AG04450 (cell line): ENCODE data around the gene ZDHHC1. TPM values are rescaled to one million over a fixed set of nuclear protein-coding genes. Genes with fewer than 3 reads are reported as not detected.

ENCODE experiments used
- CTCF ChIA-PET: fragments of 300-600, 350-600 bp; formaldehyde crosslinking; extraction: SDS; loops from one replicate; lab custom pipeline; 2022; ENCODE audit warnings: antibody characterized with exemption, inconsistent platforms; lab: Charles Lee
- POLR2A ChIA-PET: fragments of 350-600 bp; formaldehyde crosslinking; extraction: SDS; loops from one replicate; lab custom pipeline; 2021; ENCODE audit warnings: antibody characterized with exemption, inconsistent platforms; lab: Yijun Ruan, JAX
- DNase-seq: peaks from one replicate; pipeline ENCODE4 v3.0.0-alpha.2; 2011; ENCODE audit warnings: low read depth, low spot score
- H3K27ac ChIP-seq: one replicate; pipeline ENCODE4 v1.5.1; 2012; ENCODE audit warnings: low read depth, low read length, control low read depth
- H3K27me3 ChIP-seq: one replicate; pipeline ENCODE4 v1.6.0; 2012; ENCODE audit warnings: low read length; ENCODE audit not compliant: control insufficient read depth, insufficient read depth
- H3K4me3 ChIP-seq: 2 replicates; pipeline ENCODE4 v1.5.1; 2011; ENCODE audit warnings: mild to moderate bottlenecking, low read depth, low read length, control low read depth
- H3K9me3 ChIP-seq: 2 replicates; pipeline ENCODE4 v1.5.1; 2012; ENCODE audit warnings: low read length; ENCODE audit not compliant: control insufficient read depth, insufficient read depth
- CTCF ChIP-seq: IDR thresholded peaks from 2 replicates; pipeline ENCODE4 v1.5.1; 2011; ENCODE audit warnings: low read depth, low read length, control low read depth, inconsistent platforms
- polyA plus RNA-seq: library from polyadenylated mRNA; depleted of rRNA; stranded (reverse); fragments of >200 nt; gene quantifications from 2 replicates; pipeline ENCODE4 v1.2.3, GENCODE V29; 2011

Gene ZDHHC1
- polyA plus RNA-seq, 1 experiment, result 1.9 TPM

GRCh38 chr16:67428146-67428731 lies 12.0 kb upstream of the ZDHHC1 start:
- ChIA-PET POLR2A (interaction anchor here (0.8 to 1.1 kb wide), 5 partner anchors 18 to 168 kb away, joined by 3 to 6 read pairs (median 3); partner anchors contain the start of gene ATP6V0D1), CTCF (interaction anchor here (0.6 to 6.7 kb wide), 25 partner anchors 8 to 168 kb away, joined by 3 to 154 read pairs (median 7); partner anchors contain the start of genes ATP6V0D1 and ZDHHC1)
- Histone ChIP-seq H3K9me3 (no peaks in the 10 kb centered on the region), H3K4me3 (no peak overlapping the region), H3K27me3 (peaks cover 56% of the 10 kb centered on the region), H3K27ac (no peak overlapping the region)
- TF ChIP-seq CTCF, result peak; percentile 95
- no peak for DNase-seq

GRCh38 chr16:67426950-67427349 lies 10.7 kb upstream of the ZDHHC1 start:
- no peak for DNase-seq
- POLR2A ChIA-PET, result no interaction called here
- CTCF ChIA-PET, result interaction anchor here (0.5 to 6.7 kb wide), 14 partner anchors 9 to 1944 kb away, joined by 3 to 154 read pairs (median 9); partner anchors contain the start of genes ATP6V0D1 and ZDHHC1

GRCh38 chr16:67426022-67426421 lies 9.7 kb upstream of the ZDHHC1 start:
- Histone ChIP-seq H3K4me3 (no peak overlapping the region), H3K27ac (no peak overlapping the region), H3K9me3 (no peaks in the 10 kb centered on the region), H3K27me3 (peaks cover 53% of the 10 kb centered on the region)
- ChIA-PET CTCF (interaction anchor here (1.0 to 6.7 kb wide), 8 partner anchors 9 to 57 kb away, joined by 3 to 154 read pairs (median 24); partner anchors contain the start of gene ZDHHC1), POLR2A (no interaction called here)
- TF ChIP-seq CTCF, result no peak
- DNase-seq, result no peak

More at GRCh38 chr16:67426950-67427349, 10.7 kb upstream of the ZDHHC1 start:
- Histone ChIP-seq H3K27ac (no peak overlapping the region), H3K9me3 (no peaks in the 10 kb centered on the region), H3K4me3 (no peak overlapping the region), H3K27me3 (peaks cover 59% of the 10 kb centered on the region)
- TF ChIP-seq CTCF, result no peak

- Histone ChIP-seq H3K27me3 (peaks cover 53% of the 10 kb centered on the region), H3K9me3 (no peaks in the 10 kb centered on the region), H3K27ac (no peak overlapping the region), H3K4me3 (no peak overlapping the region)
- ChIA-PET POLR2A (no interaction called here), CTCF (interaction anchor here (1.0 to 6.7 kb wide), 4 partner anchors 8 to 52 kb away, joined by 3 to 154 read pairs (median 18); partner anchors contain the start of gene ZDHHC1)
- TF ChIP-seq CTCF, result no peak
- DNase-seq, result no peak
Observed at GRCh38 chr16:67425580-67425979, 9.3 kb upstream of the ZDHHC1 start.

GRCh38 chr16:67425061-67425460 lies 8.8 kb upstream of the ZDHHC1 start:
- no peak for TF ChIP-seq CTCF
- Histone ChIP-seq H3K27ac (peak overlapping the region; percentile 21), H3K27me3 (peaks cover 48% of the 10 kb centered on the region), H3K9me3 (no peaks in the 10 kb centered on the region), H3K4me3 (no peak overlapping the region)
- ChIA-PET CTCF (interaction anchor here (1.0 to 6.7 kb wide), 5 partner anchors 9 to 76 kb away, joined by 3 to 154 read pairs (median 3); partner anchors contain the start of gene ZDHHC1), POLR2A (interaction anchor here (0.8 kb wide), 1 partner anchor 10 kb away, joined by 5 read pairs; no protein-coding TSS in a partner anchor)
- no peak for DNase-seq
